Measurements from ENCODE around the gene ZBTB45. TPM values are rescaled to one million over a fixed set of nuclear protein-coding genes. Genes with fewer than 3 reads are reported as not detected.
A peak's percentile ranks its signal among the peaks of the same experiment; 100 is the strongest.
"Not testable (repeated sequence)": the region's sequence is repeated elsewhere in the genome, so short reads cannot be mapped to it uniquely, and the experiment has no call there.

Gene ZBTB45
- total RNA-seq, 1 donor from 2014 or later: 22.2 TPM

DNA sequence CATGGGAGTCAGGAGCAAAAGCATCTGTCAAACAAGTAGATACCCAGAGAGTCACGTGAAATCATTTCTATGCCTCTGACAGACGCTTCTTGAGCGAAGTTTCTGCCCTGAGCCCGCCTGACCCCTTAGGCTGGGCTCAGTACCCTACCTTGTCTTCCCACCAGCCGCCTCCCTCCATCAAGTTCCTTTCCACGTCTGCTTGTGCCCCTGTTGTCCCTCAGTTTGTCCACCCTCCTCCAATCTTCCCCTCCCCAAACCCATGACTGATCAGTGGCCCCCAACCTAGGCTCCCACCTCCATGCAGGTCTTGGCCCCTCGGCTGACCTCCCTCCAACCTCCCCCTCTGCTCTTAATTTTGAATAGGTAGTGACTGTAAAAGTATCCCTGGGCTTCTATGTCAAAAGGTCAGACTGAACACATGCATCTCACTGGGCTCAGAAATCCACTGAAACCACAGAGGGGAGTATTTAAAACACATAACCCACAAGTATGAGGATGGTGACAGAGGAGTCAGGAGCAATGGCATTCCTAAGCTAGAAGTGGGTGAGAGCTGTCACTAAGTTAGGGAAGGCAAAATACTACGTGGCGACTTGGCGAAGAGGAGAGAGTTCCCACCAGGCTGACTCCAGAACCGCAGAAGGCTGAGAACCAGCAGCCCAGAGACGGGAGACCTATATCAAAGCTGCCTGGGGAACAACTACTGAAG lies 45.2 kb downstream of the ZBTB45 start:
- TF ChIP-seq, protein P1, sequence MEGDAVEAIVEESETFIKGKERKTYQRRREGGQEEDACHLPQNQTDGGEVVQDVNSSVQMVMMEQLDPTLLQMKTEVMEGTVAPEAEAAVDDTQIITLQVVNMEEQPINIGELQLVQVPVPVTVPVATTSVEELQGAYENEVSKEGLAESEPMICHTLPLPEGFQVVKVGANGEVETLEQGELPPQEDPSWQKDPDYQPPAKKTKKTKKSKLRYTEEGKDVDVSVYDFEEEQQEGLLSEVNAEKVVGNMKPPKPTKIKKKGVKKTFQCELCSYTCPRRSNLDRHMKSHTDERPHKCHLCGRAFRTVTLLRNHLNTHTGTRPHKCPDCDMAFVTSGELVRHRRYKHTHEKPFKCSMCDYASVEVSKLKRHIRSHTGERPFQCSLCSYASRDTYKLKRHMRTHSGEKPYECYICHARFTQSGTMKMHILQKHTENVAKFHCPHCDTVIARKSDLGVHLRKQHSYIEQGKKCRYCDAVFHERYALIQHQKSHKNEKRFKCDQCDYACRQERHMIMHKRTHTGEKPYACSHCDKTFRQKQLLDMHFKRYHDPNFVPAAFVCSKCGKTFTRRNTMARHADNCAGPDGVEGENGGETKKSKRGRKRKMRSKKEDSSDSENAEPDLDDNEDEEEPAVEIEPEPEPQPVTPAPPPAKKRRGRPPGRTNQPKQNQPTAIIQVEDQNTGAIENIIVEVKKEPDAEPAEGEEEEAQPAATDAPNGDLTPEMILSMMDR (IDR thresholded peaks at IDR 0.05; ENCODE audit: unreplicated experiment): no peak
- peak overlapping the region; percentile 79 for H3K27ac Mint-ChIP-seq (ENCODE audit: unreplicated experiment)

DNA sequence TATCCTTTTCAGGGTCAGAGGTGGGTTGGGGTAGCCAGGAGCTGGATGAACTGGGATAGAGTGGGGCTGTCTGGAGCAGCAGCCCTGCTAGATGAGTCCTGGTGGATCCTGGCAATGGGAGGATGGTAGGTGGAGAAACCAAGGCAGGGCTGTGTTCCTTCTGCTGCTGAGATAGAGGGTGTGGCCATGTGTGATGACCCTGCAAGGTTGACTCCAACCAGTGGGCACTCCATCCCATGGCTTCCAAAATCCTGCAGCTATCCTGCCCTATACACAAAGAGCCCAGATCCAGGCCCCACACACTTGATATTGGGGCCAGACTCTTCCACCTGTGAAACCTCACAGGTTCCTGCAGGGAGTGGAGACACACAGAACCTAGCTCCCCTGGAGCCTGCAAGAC lies 45.8 kb downstream of the ZBTB45 start:
- no peaks in the 10 kb centered on the region for H3K9me3 Mint-ChIP-seq (ENCODE audit: unreplicated experiment)
- peaks cover 8% of the 10 kb centered on the region for H3K4me1 Mint-ChIP-seq (ENCODE audit: unreplicated experiment)
- TF ChIP-seq, protein P1 (IDR thresholded peaks at IDR 0.05; ENCODE audit: unreplicated experiment): no peak
- no peak overlapping the region for H3K27ac Mint-ChIP-seq (ENCODE audit: unreplicated experiment)
- H3K36me3 Mint-ChIP-seq (ENCODE audit: low read depth, unreplicated experiment): peaks cover 16% of the 10 kb centered on the region
- H3K27me3 Mint-ChIP-seq (ENCODE audit: unreplicated experiment): peaks cover 12% of the 10 kb centered on the region
- H3K4me3 Mint-ChIP-seq (ENCODE audit: unreplicated experiment): peak overlapping the region; percentile 29
- no peak for DNase-seq (ENCODE audit: low spot score)

More for the DNA sequence above, 45.2 kb downstream of the ZBTB45 start:
- no peak for DNase-seq (ENCODE audit: low spot score)
- peaks cover 10% of the 10 kb centered on the region for H3K36me3 Mint-ChIP-seq (ENCODE audit: low read depth, unreplicated experiment)
- peaks cover 9% of the 10 kb centered on the region for H3K27me3 Mint-ChIP-seq (ENCODE audit: unreplicated experiment)
- H3K4me1 Mint-ChIP-seq (ENCODE audit: unreplicated experiment): peaks cover 8% of the 10 kb centered on the region
- peak overlapping the region; percentile 47 for H3K4me3 Mint-ChIP-seq (ENCODE audit: unreplicated experiment)
- no peaks in the 10 kb centered on the region for H3K9me3 Mint-ChIP-seq (ENCODE audit: unreplicated experiment)

DNA sequence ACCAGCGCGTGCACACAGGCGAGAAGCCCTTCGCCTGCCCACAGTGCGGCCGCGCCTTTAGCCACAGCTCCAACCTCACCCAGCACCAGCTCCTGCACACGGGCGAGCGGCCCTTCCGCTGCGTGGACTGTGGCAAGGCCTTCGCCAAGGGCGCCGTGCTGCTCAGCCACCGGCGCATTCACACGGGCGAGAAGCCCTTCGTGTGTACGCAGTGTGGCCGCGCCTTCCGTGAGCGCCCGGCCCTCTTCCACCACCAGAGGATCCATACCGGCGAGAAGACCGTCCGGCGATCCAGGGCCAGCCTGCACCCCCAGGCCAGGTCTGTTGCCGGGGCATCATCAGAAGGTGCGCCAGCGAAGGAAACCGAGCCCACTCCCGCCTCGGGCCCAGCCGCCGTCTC lies 47.9 kb downstream of the ZBTB45 start:
- TF ChIP-seq, protein P1 (IDR thresholded peaks at IDR 0.05; ENCODE audit: unreplicated experiment): no peak
- H3K36me3 Mint-ChIP-seq (ENCODE audit: low read depth, unreplicated experiment): peaks cover 14% of the 10 kb centered on the region
- H3K4me1 Mint-ChIP-seq (ENCODE audit: unreplicated experiment): peaks cover 16% of the 10 kb centered on the region
- H3K27ac Mint-ChIP-seq (ENCODE audit: unreplicated experiment): no peak overlapping the region
- H3K9me3 Mint-ChIP-seq (ENCODE audit: unreplicated experiment): no peaks in the 10 kb centered on the region
- H3K27me3 Mint-ChIP-seq (ENCODE audit: unreplicated experiment): peaks cover 15% of the 10 kb centered on the region
- H3K4me3 Mint-ChIP-seq (ENCODE audit: unreplicated experiment): no peak overlapping the region
- DNase-seq (ENCODE audit: low spot score): no peak

DNA sequence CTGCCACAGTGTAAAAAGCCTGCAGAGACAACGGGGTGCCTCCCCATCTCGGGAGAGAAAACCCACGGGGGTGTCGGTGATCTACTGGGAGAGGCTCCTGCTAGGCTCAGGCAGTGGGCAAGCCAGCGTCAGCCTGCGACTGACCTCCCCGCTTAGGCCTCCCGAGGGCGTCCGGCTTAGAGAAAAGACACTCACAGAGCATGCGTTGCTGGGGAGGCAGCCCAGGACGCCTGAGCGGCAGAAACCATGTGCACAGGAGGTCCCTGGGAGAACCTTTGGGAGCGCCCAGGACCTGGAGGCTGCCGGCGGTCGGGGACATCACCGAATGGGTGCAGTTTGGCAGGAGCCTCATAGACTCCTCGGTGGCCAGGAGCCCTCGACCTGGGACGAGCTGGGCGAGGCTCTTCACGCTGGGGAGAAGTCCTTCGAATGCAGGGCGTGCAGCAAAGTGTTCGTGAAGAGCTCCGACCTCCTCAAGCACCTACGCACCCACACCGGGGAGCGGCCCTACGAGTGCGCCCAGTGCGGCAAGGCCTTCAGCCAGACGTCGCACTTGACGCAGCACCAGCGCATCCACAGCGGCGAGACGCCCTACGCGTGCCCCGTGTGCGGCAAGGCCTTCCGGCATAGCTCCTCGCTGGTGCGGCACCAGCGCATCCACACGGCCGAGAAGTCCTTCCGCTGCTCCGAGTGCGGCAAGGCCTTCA lies 48.6 kb downstream of the ZBTB45 start:
- Mint-ChIP-seq H3K27me3 (ENCODE audit: unreplicated experiment) (peaks cover 17% of the 10 kb centered on the region), H3K36me3 (ENCODE audit: low read depth, unreplicated experiment) (peaks cover 17% of the 10 kb centered on the region), H3K4me1 (ENCODE audit: unreplicated experiment) (peaks cover 15% of the 10 kb centered on the region), H3K4me3 (ENCODE audit: unreplicated experiment) (peak overlapping the region; percentile 37)
- not testable (repeated sequence) for H3K9me3 Mint-ChIP-seq (ENCODE audit: unreplicated experiment); H3K27ac Mint-ChIP-seq (ENCODE audit: unreplicated experiment); DNase-seq (ENCODE audit: low spot score)

DNA sequence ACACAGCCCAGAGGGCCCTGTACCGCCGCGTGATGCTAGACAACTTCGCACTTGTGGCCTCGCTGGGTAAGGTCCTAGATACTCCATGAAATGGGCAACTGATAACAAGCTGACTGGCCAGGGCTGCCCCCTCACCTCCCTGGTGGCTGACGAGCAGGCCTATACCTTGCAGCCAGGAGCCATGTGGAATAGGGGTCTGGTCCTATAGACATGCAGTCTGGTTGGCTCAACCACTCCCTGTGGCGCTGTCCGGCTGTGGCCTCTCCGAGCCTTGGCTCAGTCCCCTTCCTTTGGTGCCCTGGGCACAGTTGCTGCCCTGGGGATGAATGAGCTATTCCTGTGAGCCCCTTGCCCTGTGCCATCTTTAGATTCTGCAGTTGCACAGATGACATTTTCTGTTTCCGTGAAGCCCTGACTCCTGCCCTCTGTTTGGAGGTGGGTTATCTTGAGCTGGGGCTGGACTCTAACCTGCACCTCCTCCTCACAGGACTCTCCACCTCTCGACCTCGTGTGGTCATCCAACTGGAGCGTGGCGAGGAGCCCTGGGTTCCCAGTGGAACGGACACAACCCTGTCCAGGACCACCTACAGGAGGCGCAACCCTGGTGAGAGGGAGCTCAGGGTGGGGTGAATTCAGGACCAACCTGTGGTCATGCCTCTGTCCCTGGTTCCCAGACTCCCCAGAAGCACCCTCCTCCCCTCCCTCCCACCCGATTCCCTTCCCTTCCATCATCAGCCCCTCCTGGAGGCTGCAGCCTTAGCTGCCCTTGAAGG lies 50.2 kb downstream of the ZBTB45 start:
- Mint-ChIP-seq H3K27me3 (ENCODE audit: unreplicated experiment) (peaks cover 14% of the 10 kb centered on the region), H3K4me3 (ENCODE audit: unreplicated experiment) (peak overlapping the region; percentile 57), H3K36me3 (ENCODE audit: low read depth, unreplicated experiment) (peaks cover 17% of the 10 kb centered on the region), H3K4me1 (ENCODE audit: unreplicated experiment) (peaks cover 12% of the 10 kb centered on the region), H3K27ac (ENCODE audit: unreplicated experiment) (no peak overlapping the region), H3K9me3 (ENCODE audit: unreplicated experiment) (no peaks in the 10 kb centered on the region)
- DNase-seq (ENCODE audit: low spot score): no peak
- TF ChIP-seq, protein P1 (IDR thresholded peaks at IDR 0.05; ENCODE audit: unreplicated experiment): no peak

Data from endothelial cell (in vitro differentiated cells).